ENCODE measurements around the gene WDR20. TPM values are rescaled to one million over a fixed set of nuclear protein-coding genes. Genes with fewer than 3 reads are reported as not detected.
A peak's percentile ranks its signal among the peaks of the same experiment; 100 is the strongest.
"Not testable (repeated sequence)": the region's sequence is repeated elsewhere in the genome, so short reads cannot be mapped to it uniquely, and the experiment has no call there.

The WDR20 gene
- total RNA-seq, 1 experiment from 2014 or later: 25.6 TPM

DNA sequence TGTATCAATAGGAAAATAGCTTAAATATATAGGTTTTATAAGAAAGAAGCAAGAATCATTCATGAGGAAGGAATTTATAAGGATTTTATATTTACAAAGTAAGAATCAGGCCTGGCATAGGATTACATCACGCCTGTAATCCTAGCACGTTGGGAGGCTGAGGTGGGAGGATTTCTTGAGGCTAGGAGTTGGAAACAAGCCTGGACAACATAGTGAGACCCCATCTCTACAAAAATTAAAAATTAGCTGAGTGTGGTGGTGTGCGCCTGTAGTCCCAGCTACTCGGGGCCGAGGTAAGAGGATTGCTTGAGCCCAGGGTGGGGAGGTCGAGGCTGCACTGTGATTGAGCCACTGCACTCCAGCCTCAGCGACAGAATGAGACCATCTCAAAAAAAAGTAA, 10.4 kb downstream of the WDR20 start:
- H3K4me1 Mint-ChIP-seq: peaks cover 31% of the 10 kb centered on the region
- no peak overlapping the region for H3K27ac Mint-ChIP-seq
- no peaks in the 10 kb centered on the region for H3K27me3 Mint-ChIP-seq (ENCODE audit: low read depth)
- peaks cover 3% of the 10 kb centered on the region; the same call in 1 of the 2 replicates for H3K9me3 Mint-ChIP-seq
- ATAC-seq: no peak
- no peak for TF ChIP-seq FOXK1 (CRISPR knock-in tag; IDR thresholded peaks at IDR 0.05)
- TF ChIP-seq, protein P1, sequence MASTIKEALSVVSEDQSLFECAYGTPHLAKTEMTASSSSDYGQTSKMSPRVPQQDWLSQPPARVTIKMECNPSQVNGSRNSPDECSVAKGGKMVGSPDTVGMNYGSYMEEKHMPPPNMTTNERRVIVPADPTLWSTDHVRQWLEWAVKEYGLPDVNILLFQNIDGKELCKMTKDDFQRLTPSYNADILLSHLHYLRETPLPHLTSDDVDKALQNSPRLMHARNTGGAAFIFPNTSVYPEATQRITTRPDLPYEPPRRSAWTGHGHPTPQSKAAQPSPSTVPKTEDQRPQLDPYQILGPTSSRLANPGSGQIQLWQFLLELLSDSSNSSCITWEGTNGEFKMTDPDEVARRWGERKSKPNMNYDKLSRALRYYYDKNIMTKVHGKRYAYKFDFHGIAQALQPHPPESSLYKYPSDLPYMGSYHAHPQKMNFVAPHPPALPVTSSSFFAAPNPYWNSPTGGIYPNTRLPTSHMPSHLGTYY (CRISPR knock-in tag; IDR thresholded peaks at IDR 0.05): no peak
- H3K36me3 Mint-ChIP-seq: peaks cover 13% of the 10 kb centered on the region
- no peak for DNase-seq (ENCODE audit: low spot score)
- ChIA-PET POLR2A (no interaction called here), CTCF (interaction anchor here (0.6 to 1.1 kb wide), 3 partner anchors 54 to 138 kb away, joined by 3 read pairs; no protein-coding TSS in a partner anchor)
- H3K4me3 Mint-ChIP-seq: no peak overlapping the region

DNA sequence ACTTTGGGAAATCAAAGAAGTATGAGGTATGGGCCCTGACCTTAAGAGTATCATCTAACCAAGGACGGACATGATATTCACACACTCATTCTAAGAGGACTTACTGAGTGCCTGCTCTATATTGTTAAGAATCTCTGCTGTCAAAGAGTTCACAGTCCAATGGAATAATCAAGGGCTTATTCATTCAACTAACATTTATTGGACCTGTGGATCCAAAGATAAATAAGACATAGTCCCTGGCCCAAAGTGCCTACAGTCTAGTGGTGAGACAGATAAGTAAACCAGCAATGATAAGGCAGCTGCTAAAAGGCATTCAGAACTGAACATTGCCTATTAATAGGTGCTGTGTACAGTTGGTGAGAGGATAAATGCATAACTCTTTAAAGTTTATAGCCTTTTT, 11.0 kb downstream of the WDR20 start:
- peaks cover 13% of the 10 kb centered on the region for H3K36me3 Mint-ChIP-seq
- no peaks in the 10 kb centered on the region for H3K27me3 Mint-ChIP-seq (ENCODE audit: low read depth)
- ATAC-seq (no peak), DNase-seq (ENCODE audit: low spot score) (no peak)
- CTCF ChIA-PET: interaction anchor here (0.6 to 0.7 kb wide), 2 partner anchors 55 to 137 kb away, joined by 3 read pairs; no protein-coding TSS in a partner anchor
- H3K27ac Mint-ChIP-seq: no peak overlapping the region
- no peak for TF ChIP-seq CREB1 (CRISPR knock-in tag; IDR thresholded peaks at IDR 0.05)
- TF ChIP-seq, protein P2, sequence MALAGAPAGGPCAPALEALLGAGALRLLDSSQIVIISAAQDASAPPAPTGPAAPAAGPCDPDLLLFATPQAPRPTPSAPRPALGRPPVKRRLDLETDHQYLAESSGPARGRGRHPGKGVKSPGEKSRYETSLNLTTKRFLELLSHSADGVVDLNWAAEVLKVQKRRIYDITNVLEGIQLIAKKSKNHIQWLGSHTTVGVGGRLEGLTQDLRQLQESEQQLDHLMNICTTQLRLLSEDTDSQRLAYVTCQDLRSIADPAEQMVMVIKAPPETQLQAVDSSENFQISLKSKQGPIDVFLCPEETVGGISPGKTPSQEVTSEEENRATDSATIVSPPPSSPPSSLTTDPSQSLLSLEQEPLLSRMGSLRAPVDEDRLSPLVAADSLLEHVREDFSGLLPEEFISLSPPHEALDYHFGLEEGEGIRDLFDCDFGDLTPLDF (CRISPR knock-in tag; IDR thresholded peaks at IDR 0.05): no peak
- TF ChIP-seq TEAD4 (CRISPR knock-in tag; IDR thresholded peaks at IDR 0.05): no peak
- TF ChIP-seq, protein P3, sequence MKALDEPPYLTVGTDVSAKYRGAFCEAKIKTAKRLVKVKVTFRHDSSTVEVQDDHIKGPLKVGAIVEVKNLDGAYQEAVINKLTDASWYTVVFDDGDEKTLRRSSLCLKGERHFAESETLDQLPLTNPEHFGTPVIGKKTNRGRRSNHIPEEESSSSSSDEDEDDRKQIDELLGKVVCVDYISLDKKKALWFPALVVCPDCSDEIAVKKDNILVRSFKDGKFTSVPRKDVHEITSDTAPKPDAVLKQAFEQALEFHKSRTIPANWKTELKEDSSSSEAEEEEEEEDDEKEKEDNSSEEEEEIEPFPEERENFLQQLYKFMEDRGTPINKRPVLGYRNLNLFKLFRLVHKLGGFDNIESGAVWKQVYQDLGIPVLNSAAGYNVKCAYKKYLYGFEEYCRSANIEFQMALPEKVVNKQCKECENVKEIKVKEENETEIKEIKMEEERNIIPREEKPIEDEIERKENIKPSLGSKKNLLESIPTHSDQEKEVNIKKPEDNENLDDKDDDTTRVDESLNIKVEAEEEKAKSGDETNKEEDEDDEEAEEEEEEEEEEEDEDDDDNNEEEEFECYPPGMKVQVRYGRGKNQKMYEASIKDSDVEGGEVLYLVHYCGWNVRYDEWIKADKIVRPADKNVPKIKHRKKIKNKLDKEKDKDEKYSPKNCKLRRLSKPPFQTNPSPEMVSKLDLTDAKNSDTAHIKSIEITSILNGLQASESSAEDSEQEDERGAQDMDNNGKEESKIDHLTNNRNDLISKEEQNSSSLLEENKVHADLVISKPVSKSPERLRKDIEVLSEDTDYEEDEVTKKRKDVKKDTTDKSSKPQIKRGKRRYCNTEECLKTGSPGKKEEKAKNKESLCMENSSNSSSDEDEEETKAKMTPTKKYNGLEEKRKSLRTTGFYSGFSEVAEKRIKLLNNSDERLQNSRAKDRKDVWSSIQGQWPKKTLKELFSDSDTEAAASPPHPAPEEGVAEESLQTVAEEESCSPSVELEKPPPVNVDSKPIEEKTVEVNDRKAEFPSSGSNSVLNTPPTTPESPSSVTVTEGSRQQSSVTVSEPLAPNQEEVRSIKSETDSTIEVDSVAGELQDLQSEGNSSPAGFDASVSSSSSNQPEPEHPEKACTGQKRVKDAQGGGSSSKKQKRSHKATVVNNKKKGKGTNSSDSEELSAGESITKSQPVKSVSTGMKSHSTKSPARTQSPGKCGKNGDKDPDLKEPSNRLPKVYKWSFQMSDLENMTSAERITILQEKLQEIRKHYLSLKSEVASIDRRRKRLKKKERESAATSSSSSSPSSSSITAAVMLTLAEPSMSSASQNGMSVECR (CRISPR knock-in tag; IDR thresholded peaks at IDR 0.05; ENCODE audit: borderline replicate concordance): no peak
- TF ChIP-seq, protein P4, sequence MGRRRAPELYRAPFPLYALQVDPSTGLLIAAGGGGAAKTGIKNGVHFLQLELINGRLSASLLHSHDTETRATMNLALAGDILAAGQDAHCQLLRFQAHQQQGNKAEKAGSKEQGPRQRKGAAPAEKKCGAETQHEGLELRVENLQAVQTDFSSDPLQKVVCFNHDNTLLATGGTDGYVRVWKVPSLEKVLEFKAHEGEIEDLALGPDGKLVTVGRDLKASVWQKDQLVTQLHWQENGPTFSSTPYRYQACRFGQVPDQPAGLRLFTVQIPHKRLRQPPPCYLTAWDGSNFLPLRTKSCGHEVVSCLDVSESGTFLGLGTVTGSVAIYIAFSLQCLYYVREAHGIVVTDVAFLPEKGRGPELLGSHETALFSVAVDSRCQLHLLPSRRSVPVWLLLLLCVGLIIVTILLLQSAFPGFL (CRISPR knock-in tag; IDR thresholded peaks at IDR 0.05; ENCODE audit: borderline replicate concordance): no peak
- no peak for TF ChIP-seq GRHL2 (CRISPR knock-in tag; IDR thresholded peaks at IDR 0.05; ENCODE audit: insufficient replicate concordance, severe bottlenecking)
- no peak overlapping the region for H3K4me3 Mint-ChIP-seq
- POLR2A ChIA-PET: interaction anchor here (0.6 kb wide), 1 partner anchor 15 kb away, joined by 7 read pairs; no protein-coding TSS in a partner anchor
- H3K9me3 Mint-ChIP-seq: peaks cover 3% of the 10 kb centered on the region; the same call in 1 of the 2 replicates
- H3K4me1 Mint-ChIP-seq: peaks cover 33% of the 10 kb centered on the region

DNA sequence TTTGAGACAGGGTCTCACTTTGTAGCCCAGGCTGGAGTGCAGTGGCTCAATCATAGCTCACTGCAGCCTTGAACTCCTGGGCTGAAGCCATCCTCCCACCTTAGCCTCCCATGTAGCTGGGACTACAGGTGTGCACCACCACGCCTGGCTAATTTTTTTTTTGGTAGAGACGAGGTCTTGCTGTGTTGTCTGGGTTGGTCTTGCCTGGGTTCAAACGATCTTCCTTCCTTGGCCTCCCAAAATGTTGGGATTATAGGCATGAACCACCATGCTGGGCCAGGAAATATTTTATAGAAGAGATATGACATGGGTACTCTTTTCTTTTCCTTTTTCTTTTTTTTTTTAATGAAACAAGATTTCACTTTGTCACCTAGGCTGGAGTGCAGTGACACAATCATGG, 11.7 kb downstream of the WDR20 start:
- POLR2A ChIA-PET; H3K9me3 Mint-ChIP-seq; DNase-seq (ENCODE audit: low spot score); H3K27me3 Mint-ChIP-seq (ENCODE audit: low read depth); CTCF ChIA-PET; ATAC-seq; H3K27ac Mint-ChIP-seq; H3K4me3 Mint-ChIP-seq: not testable (repeated sequence)
- peaks cover 31% of the 10 kb centered on the region for H3K4me1 Mint-ChIP-seq
- peaks cover 13% of the 10 kb centered on the region for H3K36me3 Mint-ChIP-seq

DNA sequence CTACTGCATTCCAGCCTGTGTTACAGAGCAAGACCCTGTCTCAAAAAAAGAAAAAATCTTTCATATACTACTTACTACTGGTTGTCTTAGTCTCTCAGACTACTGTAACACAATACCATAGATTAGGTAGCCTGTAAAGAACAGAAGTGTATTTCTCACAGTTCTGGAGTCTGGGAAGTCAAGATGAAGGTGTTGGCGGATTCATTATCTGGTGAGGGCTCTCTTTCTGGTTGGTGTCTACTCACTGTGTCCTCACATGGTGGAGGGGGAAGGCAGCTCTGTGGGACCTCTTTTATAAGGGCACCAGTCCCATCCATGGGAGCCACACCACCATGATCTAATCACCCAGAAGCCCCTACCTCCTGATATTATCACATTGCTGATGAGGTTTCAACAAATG, 14.4 kb downstream of the WDR20 start:
- no peak overlapping the region for H3K4me3 Mint-ChIP-seq
- ChIA-PET POLR2A (no interaction called here), CTCF (no interaction called here)
- peaks cover 24% of the 10 kb centered on the region for H3K4me1 Mint-ChIP-seq
- TF ChIP-seq, protein P5, sequence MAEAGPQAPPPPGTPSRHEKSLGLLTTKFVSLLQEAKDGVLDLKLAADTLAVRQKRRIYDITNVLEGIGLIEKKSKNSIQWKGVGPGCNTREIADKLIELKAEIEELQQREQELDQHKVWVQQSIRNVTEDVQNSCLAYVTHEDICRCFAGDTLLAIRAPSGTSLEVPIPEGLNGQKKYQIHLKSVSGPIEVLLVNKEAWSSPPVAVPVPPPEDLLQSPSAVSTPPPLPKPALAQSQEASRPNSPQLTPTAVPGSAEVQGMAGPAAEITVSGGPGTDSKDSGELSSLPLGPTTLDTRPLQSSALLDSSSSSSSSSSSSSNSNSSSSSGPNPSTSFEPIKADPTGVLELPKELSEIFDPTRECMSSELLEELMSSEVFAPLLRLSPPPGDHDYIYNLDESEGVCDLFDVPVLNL (CRISPR knock-in tag; IDR thresholded peaks at IDR 0.05; ENCODE audit: borderline replicate concordance, low read depth): no peak
- TF ChIP-seq GTF2I (CRISPR knock-in tag; conservative IDR thresholded peaks at IDR 0.05): no peak
- DNase-seq (ENCODE audit: low spot score) (no peak), ATAC-seq (no peak)
- peaks cover 13% of the 10 kb centered on the region for H3K36me3 Mint-ChIP-seq
- H3K27me3 Mint-ChIP-seq (ENCODE audit: low read depth): no peaks in the 10 kb centered on the region
- H3K27ac Mint-ChIP-seq: peak overlapping the region; percentile 51; the same call in 1 of the 2 replicates
- peaks cover 3% of the 10 kb centered on the region; the same call in 1 of the 2 replicates for H3K9me3 Mint-ChIP-seq

All from WTC11 (cell line).